Effector memory CD8-positive, alpha-beta T cell (primary cell): ENCODE measurements around the gene MTMR3.
"Not testable (repeated sequence)": the region's sequence is repeated elsewhere in the genome, so short reads cannot be mapped to it uniquely, and the experiment has no call there.

Experiments
- ATAC-seq: fragments of 150-1000 bp; cut with Tn5 transposase; replicated peaks from 2 replicates; pipeline ENCODE4 v1.10.0; 2021; ENCODE audit warnings: mild to moderate bottlenecking, moderate library complexity
- DNase-seq, 3 experiments: peaks; one replicate each; pipeline ENCODE4 v3.0.0; 2021
- H3K27ac Mint-ChIP-seq, 2 donors: one replicate each; pipeline ENCODE4 v1.8.0; 2022; ENCODE audit warnings: mild to moderate bottlenecking in 2 of 2, mixed read lengths in 2 of 2, moderate library complexity in 2 of 2
- H3K27me3 Mint-ChIP-seq, 2 donors: one replicate each; pipeline ENCODE4 v1.8.0; 2022; ENCODE audit warnings: mixed read lengths in 2 of 2
- H3K36me3 Mint-ChIP-seq: one replicate; pipeline ENCODE4 v1.8.0; 2022; ENCODE audit warnings: mild to moderate bottlenecking, moderate library complexity, mixed read lengths; ENCODE audit not compliant: insufficient read depth
- H3K4me1 Mint-ChIP-seq, 2 donors: one replicate each; pipeline ENCODE4 v1.8.0; 2022; ENCODE audit warnings: low read depth in 2 of 2, mixed read lengths in 2 of 2
- H3K4me3 Mint-ChIP-seq, 2 donors: one replicate each; pipeline ENCODE4 v1.8.0; 2022; ENCODE audit warnings: mild to moderate bottlenecking in 2 of 2, mixed read lengths in 2 of 2, moderate library complexity in 2 of 2
- H3K9me3 Mint-ChIP-seq, 2 donors: one replicate each; pipeline ENCODE4 v1.8.0; 2022; ENCODE audit warnings: mixed read lengths in 2 of 2

Gene MTMR3

GRCh38 chr22:30059346-30060020 lies 176.5 kb downstream of the MTMR3 start:
- H3K27ac Mint-ChIP-seq, H3K4me3 Mint-ChIP-seq, ATAC-seq, DNase-seq, H3K4me1 Mint-ChIP-seq, H3K36me3 Mint-ChIP-seq: not testable (repeated sequence)
- Mint-ChIP-seq H3K27me3 (peaks cover 28 to 49% of the 10 kb centered on the region in 2 donors), H3K9me3 (peaks cover 10 to 17% of the 10 kb centered on the region in 2 donors)

GRCh38 chr22:30061094-30061493 lies 178.1 kb downstream of the MTMR3 start:
- H3K27me3 Mint-ChIP-seq, result peaks cover 36 to 52% of the 10 kb centered on the region in 2 donors
- not testable (repeated sequence) for H3K4me3 Mint-ChIP-seq, H3K4me1 Mint-ChIP-seq, H3K36me3 Mint-ChIP-seq, H3K27ac Mint-ChIP-seq, ATAC-seq, DNase-seq
- H3K9me3 Mint-ChIP-seq, result peaks cover 10 to 20% of the 10 kb centered on the region in 2 donors

GRCh38 chr22:30062259-30062658 lies 179.3 kb downstream of the MTMR3 start:
- peaks cover 26 to 44% of the 10 kb centered on the region in 2 donors for H3K27me3 Mint-ChIP-seq
- H3K4me3 Mint-ChIP-seq, result no peak overlapping the region
- H3K36me3 Mint-ChIP-seq, result no peaks in the 10 kb centered on the region
- peaks cover 6 to 13% of the 10 kb centered on the region in 2 donors for H3K9me3 Mint-ChIP-seq
- H3K27ac Mint-ChIP-seq, result no peak overlapping the region
- DNase-seq (no peak), ATAC-seq (no peak)
- H3K4me1 Mint-ChIP-seq, result no peaks in the 10 kb centered on the region

GRCh38 chr22:30062950-30063349 lies 180.0 kb downstream of the MTMR3 start:
- H3K27me3 Mint-ChIP-seq, result peaks cover 23 to 42% of the 10 kb centered on the region in 2 donors
- H3K27ac Mint-ChIP-seq, result no peak overlapping the region
- no peak overlapping the region for H3K4me3 Mint-ChIP-seq
- peaks cover 6 to 13% of the 10 kb centered on the region in 2 donors for H3K9me3 Mint-ChIP-seq
- H3K4me1 Mint-ChIP-seq, result no peaks in the 10 kb centered on the region
- DNase-seq (no peak), ATAC-seq (no peak)
- H3K36me3 Mint-ChIP-seq, result no peaks in the 10 kb centered on the region

GRCh38 chr22:30064172-30064571 lies 181.2 kb downstream of the MTMR3 start:
- no peak overlapping the region for H3K27ac Mint-ChIP-seq
- H3K4me3 Mint-ChIP-seq, result no peak overlapping the region
- ATAC-seq (no peak), DNase-seq (no peak)
- peaks cover 6 to 13% of the 10 kb centered on the region in 2 donors for H3K9me3 Mint-ChIP-seq
- H3K4me1 Mint-ChIP-seq, result no peaks in the 10 kb centered on the region
- no peaks in the 10 kb centered on the region for H3K36me3 Mint-ChIP-seq
- peaks cover 23 to 33% of the 10 kb centered on the region in 2 donors for H3K27me3 Mint-ChIP-seq

- Mint-ChIP-seq H3K27ac (no peak overlapping the region), H3K4me1 (peaks cover 6 to 10% of the 10 kb centered on the region in 2 donors), H3K4me3 (no peak overlapping the region), H3K36me3 (peaks cover 3% of the 10 kb centered on the region), H3K9me3 (no peaks in the 10 kb centered on the region), H3K27me3 (peaks cover 0 to 26% of the 10 kb centered on the region in 2 donors)
- DNase-seq, result no peak
- ATAC-seq, result no peak
These were observed 190.8 kb downstream of the MTMR3 start for GRCh38 chr22:30073743-30074142.

- peaks cover 8 to 13% of the 10 kb centered on the region in 2 donors for H3K4me1 Mint-ChIP-seq
- H3K27ac Mint-ChIP-seq, result no peak overlapping the region
- H3K4me3 Mint-ChIP-seq, result no peak overlapping the region
- peaks cover 3% of the 10 kb centered on the region for H3K36me3 Mint-ChIP-seq
- no peak for DNase-seq
- peaks cover 0 to 26% of the 10 kb centered on the region in 2 donors for H3K27me3 Mint-ChIP-seq
- no peaks in the 10 kb centered on the region for H3K9me3 Mint-ChIP-seq
- no peak for ATAC-seq
These were observed 191.2 kb downstream of the MTMR3 start for GRCh38 chr22:30074147-30074546.

DNA sequence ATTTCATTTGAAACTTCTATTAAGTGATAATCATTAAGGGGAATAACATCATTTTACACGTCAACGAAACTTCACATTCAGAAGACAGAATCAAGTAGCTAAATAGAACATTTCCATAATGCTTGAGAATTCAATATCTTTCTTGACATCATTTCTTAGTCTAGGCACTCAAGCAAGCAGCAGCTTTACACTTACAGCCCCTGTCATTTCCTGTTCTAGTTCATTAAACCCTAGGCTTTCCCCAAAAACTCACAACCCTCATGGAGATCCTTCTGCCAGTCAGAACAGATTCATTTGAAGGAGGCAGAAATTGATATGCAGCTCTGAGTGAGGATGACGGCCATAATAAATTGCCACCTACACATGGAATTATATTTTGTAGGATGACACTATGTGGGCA lies 192.0 kb downstream of the MTMR3 start:
- Mint-ChIP-seq H3K9me3 (no peaks in the 10 kb centered on the region), H3K4me1 (peaks cover 8 to 13% of the 10 kb centered on the region in 2 donors), H3K27ac (no peak overlapping the region), H3K36me3 (peaks cover 3% of the 10 kb centered on the region), H3K27me3 (peaks cover 0 to 26% of the 10 kb centered on the region in 2 donors), H3K4me3 (no peak overlapping the region)
- no peak for DNase-seq
- no peak for ATAC-seq

DNA sequence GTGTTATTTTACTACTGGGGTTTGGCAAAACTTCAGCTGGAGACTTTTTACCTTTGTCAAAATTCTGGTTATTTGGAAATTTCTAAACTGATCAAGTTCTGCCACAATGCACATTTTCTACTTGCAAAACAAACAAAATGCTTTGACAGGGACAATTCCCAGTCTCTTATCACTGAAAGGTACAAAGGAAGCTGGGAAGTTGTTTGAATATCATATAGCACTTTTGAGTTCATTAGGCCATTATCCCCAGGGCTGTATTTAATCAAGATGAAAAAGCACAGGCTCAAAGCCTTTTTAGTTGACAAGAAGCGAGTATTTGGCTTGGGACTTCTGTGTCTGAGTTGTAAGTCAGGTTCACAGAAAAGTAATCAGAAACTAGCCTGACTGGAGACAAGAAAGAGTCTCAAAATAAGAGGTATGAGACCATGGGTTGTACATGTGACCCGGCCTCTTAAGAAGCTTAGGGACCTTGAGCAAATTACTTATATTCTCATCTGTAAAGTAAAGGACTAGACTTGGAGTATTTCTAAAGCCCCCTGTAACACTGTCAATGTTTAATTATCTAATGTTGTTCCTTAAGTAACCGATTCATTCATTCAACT lies 194.4 kb downstream of the MTMR3 start:
- peak overlapping the region; percentile 84 to 86 for H3K27ac Mint-ChIP-seq
- DNase-seq (no peak), ATAC-seq (no peak)
- no peak overlapping the region for H3K4me3 Mint-ChIP-seq
- peaks cover 3% of the 10 kb centered on the region for H3K36me3 Mint-ChIP-seq
- H3K27me3 Mint-ChIP-seq, result peaks cover 0 to 19% of the 10 kb centered on the region in 2 donors
- peaks cover 8 to 13% of the 10 kb centered on the region in 2 donors for H3K4me1 Mint-ChIP-seq
- H3K9me3 Mint-ChIP-seq, result no peaks in the 10 kb centered on the region

- peaks cover 3% of the 10 kb centered on the region for H3K36me3 Mint-ChIP-seq
- H3K9me3 Mint-ChIP-seq, result no peaks in the 10 kb centered on the region
- peak overlapping the region; percentile 45 to 55 for H3K4me3 Mint-ChIP-seq
- peaks cover 8 to 13% of the 10 kb centered on the region in 2 donors for H3K4me1 Mint-ChIP-seq
- peaks cover 0 to 19% of the 10 kb centered on the region in 2 donors for H3K27me3 Mint-ChIP-seq
- H3K27ac Mint-ChIP-seq, result peak overlapping the region; percentile 84 to 86
- DNase-seq (peak in 2 of 3 experiments; percentile 1 to 6), ATAC-seq (peak; percentile 64)
These were observed 195.6 kb downstream of the MTMR3 start for GRCh38 chr22:30078320-30079311.

- H3K27me3 Mint-ChIP-seq, result peaks cover 0 to 12% of the 10 kb centered on the region in 2 donors
- H3K9me3 Mint-ChIP-seq, result no peaks in the 10 kb centered on the region
- H3K4me1 Mint-ChIP-seq, result peaks cover 8 to 13% of the 10 kb centered on the region in 2 donors
- H3K27ac Mint-ChIP-seq, result peak within 1 kb of the TSS in 1 of 2 donors; percentile 38
- H3K36me3 Mint-ChIP-seq, result no peaks in the 10 kb centered on the region
- ATAC-seq, result no peak
- peak within 1 kb of the TSS in 1 of 2 donors; percentile 7 for H3K4me3 Mint-ChIP-seq
- DNase-seq, result no peak
These were observed 197.1 kb downstream of the MTMR3 start, which contains the start of gene HORMAD2 for GRCh38 chr22:30079952-30080533. Gene HORMAD2 (plus strand): TSS chr22:30080464. CDS start chr22:30093953, 13,489 bp downstream.
